ENCODE results near the gene LSP1.

The LSP1 gene

GRCh38 chr11:1838077-1838425 lies 14.8 kb upstream of the LSP1 start:
- DNase-seq = no peak

GRCh38 chr11:1838426-1839144 lies 14.3 kb upstream of the LSP1 start, which contains the start of gene TNNI2:
TNNI2 (plus strand) TSS chr11:1838981; CDS start chr11:1839697, 716 bp downstream.
- DNase-seq = no peak

DNA sequence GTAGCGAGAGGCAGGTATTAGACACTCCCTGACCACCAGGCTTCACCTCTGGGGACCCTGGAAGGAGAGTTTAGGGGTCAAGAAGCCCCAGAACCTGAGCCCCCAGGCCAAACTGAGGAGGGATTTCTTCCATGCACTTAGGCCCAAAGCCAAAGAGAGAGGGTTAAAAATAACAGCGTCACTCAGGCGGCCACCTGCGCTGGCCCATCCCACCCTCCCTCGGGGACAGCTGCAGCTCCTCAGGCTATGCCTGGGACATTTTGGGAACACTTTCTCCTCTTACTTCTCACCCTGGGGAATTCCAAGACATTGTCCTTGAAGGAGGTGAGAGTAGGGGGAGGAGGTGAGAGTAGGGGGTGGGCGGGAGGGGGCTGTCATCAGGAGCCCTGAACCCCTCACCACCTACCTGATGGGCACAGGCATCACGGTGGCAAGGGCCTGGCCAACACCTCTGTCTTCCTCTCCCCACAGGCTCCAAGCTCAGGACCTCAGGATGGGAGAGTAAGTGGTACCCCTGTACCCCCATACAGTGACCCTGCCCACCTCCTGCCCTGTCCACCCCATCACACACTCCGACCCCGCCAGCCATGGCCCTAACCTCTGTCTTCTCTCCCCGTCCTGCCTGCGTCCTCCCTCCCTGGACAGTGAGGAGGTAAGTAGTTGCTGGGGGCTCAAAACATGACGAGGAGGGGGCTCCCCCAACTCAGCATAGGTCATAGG lies 13.5 kb upstream of the LSP1 start:
- DNase-seq = no peak

GRCh38 chr11:1839924-1840779 lies 12.7 kb upstream of the LSP1 start:
- DNase-seq = no peak

GRCh38 chr11:1840780-1841480 lies 12.0 kb upstream of the LSP1 start:
- DNase-seq = no peak

DNA sequence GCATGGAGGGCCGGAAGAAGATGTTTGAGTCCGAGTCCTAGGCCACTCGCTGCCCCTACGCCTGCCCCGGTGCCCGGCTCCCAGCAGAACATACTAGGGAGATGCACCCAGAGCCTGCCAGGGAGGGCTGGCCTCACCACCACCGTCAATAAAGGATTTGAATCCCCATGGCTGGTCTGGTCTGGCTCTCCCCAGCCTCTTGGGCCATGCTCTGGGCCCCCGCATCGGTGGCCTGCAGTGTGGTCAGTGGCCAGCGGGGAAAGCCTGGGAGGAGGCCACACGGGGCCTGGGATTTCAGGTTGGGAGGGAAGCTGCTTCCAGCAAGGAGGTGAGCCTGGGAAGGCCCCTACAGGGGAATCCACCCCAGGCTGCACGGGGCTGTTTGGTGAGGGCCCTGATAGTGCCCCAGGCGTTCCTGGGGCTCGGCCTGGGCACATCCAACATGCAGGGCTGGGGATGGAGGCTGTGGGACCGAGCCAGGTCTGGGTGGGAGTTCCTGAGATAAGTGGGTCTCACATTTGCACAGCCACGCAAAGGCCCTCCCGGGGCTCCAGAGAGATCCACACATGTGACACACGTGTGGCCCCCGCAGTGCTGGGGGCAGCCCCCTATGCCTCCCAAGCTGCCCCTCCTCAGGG lies 11.3 kb upstream of the LSP1 start:
- DNase-seq = no peak

GRCh38 chr11:1842149-1843097 lies 10.5 kb upstream of the LSP1 start:
- DNase-seq = no peak

DNA sequence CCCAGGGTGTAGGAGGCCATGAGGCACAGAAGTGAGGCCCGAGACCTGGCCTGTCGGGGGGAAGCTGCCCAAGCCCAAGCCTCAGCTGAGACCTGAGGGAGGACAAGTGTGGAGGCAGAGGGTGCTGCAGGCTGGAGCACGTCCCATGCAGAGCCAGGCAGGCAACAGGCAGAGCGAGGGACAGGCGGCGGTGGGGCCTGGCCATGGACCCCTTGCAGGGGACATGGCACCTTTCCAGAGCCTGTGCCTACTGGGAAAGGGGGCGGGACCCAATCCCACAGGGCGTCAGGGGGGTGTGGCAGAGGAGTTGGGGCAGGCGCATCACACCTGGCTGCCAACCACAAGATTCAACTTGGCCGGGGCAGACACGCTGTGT lies 9.8 kb upstream of the LSP1 start:
- DNase-seq = no peak

- no peak for DNase-seq
Observed at GRCh38 chr11:1843796-1844195, 9.1 kb upstream of the LSP1 start.

DNA sequence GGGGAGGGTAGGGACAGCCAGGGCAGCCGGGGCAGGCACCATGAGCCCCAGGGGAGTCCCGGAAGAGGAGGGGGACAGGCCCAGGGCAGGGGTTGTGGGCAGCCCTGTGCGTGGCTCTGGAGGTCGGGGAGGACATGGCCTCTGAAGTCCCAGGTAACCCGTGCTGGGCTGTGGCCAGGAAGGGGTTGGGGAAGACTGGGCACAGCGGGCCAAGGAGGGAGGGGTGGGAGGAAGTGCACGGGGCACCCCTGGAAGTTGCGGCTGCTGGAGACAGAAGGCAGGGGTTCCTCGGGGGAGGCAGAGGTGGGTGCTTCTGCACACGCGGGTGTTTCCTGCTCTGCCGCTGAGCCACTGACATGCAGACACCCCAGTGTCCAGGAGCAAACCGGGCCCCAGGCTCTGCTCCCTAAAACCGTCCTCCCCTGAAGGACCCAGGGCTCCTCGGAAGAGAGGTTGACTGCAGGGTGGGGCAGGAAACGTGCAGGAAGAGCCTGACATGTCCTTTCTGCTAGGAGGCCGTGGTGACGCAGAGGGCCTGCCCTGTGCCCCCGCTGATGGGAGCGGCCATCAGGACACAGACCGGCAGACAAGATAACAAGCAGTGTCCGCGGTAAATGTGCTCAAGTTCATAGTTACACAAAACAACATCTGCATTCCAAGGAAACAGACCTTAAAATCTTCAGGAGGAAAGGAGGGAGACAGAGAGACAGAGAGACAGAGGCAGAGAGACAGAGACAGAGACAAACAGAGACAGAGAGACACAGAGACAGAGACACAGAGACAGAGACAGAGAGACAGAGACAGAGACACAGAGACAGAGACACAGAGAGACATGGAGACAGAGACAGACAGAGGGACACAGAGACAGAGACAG lies 8.4 kb upstream of the LSP1 start:
- DNase-seq = no peak

- DNase-seq = no peak
Observed at GRCh38 chr11:1845095-1845429, 7.8 kb upstream of the LSP1 start.

- DNase-seq = no peak
Observed at GRCh38 chr11:1845561-1846452, 7.1 kb upstream of the LSP1 start.

GRCh38 chr11:1846453-1846932 lies 6.4 kb upstream of the LSP1 start:
- DNase-seq = no peak

GRCh38 chr11:1847006-1847735 lies 5.7 kb upstream of the LSP1 start:
- DNase-seq = no peak

- no peak for DNase-seq
Observed at GRCh38 chr11:1847926-1848639, 4.8 kb upstream of the LSP1 start.

DNA sequence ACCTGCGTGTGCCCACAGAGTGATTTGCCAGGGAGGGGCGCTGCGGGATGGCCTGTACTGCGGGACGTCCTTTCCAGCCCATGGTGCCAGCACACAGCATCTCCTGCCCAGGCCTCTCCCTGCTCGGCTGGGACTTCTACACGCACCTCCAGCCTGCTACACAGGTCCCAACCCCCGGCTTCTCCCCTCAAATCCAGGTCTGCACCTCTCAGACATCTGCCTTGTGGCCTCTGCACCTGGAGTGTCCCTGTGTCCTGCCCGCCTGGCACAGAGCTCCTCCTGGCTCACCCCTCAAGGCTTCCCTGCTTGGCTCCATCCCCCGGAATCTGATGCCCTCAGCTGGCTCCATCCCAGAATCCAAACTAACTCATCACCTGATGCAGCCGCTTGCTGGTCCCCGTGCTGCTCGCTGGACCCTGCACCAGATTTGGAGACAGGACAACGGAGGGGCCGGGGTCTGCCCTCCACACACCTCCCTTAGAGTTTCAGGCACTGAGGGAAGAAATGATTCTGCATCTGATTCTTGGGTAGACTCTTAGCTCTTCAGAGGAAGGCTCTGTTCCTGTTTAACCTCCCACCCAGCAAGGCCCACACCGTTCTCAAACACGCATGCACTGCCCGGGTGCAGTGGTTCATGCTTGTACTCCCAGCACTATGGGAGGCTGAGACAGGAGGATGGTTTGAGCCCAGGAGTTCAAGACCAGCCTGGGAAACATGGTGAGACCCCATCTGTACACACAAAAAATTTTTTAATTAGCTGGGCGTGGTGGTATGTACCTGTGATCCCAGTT lies 4.0 kb upstream of the LSP1 start:
- DNase-seq = no peak

Data from fibroblast of skin of right biceps (primary cell).